SU-DHL-6 (cell line): Measurements from ENCODE around the gene GNAO1.

Experiments used
- H2AFZ ChIP-seq: fragments of 200-600 bp; sonication (generic); 2 replicates; pipeline ENCODE4 v1.6.1; 2014; ENCODE audit warnings: low read depth, mild to moderate bottlenecking, moderate library complexity, mixed read lengths, antibody characterized with exemption, low read length; ENCODE audit not compliant: severe bottlenecking
- H3F3A ChIP-seq: fragments of 200-600 bp; shearing (Covaris generic); 2 replicates; pipeline ENCODE4 v1.6.0; 2016; ENCODE audit warnings: antibody characterized with exemption, mild to moderate bottlenecking; ENCODE audit not compliant: insufficient read depth
- H3K27ac ChIP-seq: fragments of 200-600 bp; sonication (generic); 2 replicates; pipeline ENCODE4 v1.5.1; 2016; ENCODE audit warnings: low read depth, mild to moderate bottlenecking, low read length, moderate library complexity, mixed read lengths
- H3K27me3 ChIP-seq: fragments of 200-600 bp; sonication (generic), shearing (Covaris generic); 2 replicates; pipeline ENCODE4 v1.6.0; 2014; ENCODE audit warnings: mild to moderate bottlenecking, low read length
- H3K36me3 ChIP-seq: fragments of 200-600 bp; sonication (generic); 2 replicates; pipeline ENCODE4 v1.6.1; 2014; ENCODE audit warnings: mild to moderate bottlenecking, low read length, mixed read lengths
- H3K4me2 ChIP-seq: fragments of 300-600, 200-600 bp; shearing (Covaris generic), sonication (generic); 2 replicates; pipeline ENCODE4 v1.6.0; 2014; ENCODE audit warnings: low read length, low read depth, mild to moderate bottlenecking; ENCODE audit not compliant: poor library complexity, severe bottlenecking
- H3K4me3 ChIP-seq: fragments of 200-600 bp; sonication (generic); 2 replicates; pipeline ENCODE4 v1.5.1; 2014; ENCODE audit warnings: antibody characterized with exemption, low read length, mild to moderate bottlenecking, mixed read lengths; ENCODE audit not compliant: insufficient read depth, poor library complexity, severe bottlenecking
- H3K79me2 ChIP-seq: fragments of 200-600 bp; sonication (generic); 2 replicates; pipeline ENCODE4 v1.6.1; 2014; ENCODE audit warnings: mild to moderate bottlenecking, low read length, moderate library complexity; ENCODE audit not compliant: insufficient read depth
- H3K9ac ChIP-seq: fragments of 200-600 bp; sonication (generic); 2 replicates; pipeline ENCODE4 v1.7.0; 2014; ENCODE audit warnings: mild to moderate bottlenecking, low read length
- H3K9me2 ChIP-seq: fragments of 200-600 bp; sonication (generic); replicated peaks from 2 replicates; pipeline ENCODE4 v1.6.1; 2014; ENCODE audit warnings: low read length; ENCODE audit not compliant: insufficient read depth
- H3K9me3 ChIP-seq: fragments of 200-600 bp; sonication (generic); 2 replicates; pipeline ENCODE4 v1.6.1; 2014; ENCODE audit warnings: low read length, mixed read lengths; ENCODE audit not compliant: insufficient read depth
- H4K20me1 ChIP-seq: fragments of 200-600 bp; sonication (generic); 2 replicates; pipeline ENCODE4 v1.6.1; 2014; ENCODE audit warnings: low read depth, mild to moderate bottlenecking, antibody characterized with exemption, low read length, moderate library complexity, mixed read lengths
- EZH2phosphoT487 ChIP-seq: fragments of 200-600 bp; sonication (generic), shearing (Covaris generic); conservative IDR thresholded peaks from 2 replicates; pipeline ENCODE4 v1.6.1; 2018; ENCODE audit warnings: mild to moderate bottlenecking, antibody characterized with exemption, low read length, moderate library complexity, mixed read lengths
- TF ChIP-seq, protein P1 (sequence below): fragments of 200-600 bp; sonication (generic); IDR thresholded peaks from one replicate; pipeline ENCODE4 v1.5.1; 2017; ENCODE audit warnings: antibody characterized with exemption, mild to moderate bottlenecking, low read length, moderate library complexity; ENCODE audit not compliant: insufficient read depth, poor library complexity, severe bottlenecking

Gene GNAO1

DNA sequence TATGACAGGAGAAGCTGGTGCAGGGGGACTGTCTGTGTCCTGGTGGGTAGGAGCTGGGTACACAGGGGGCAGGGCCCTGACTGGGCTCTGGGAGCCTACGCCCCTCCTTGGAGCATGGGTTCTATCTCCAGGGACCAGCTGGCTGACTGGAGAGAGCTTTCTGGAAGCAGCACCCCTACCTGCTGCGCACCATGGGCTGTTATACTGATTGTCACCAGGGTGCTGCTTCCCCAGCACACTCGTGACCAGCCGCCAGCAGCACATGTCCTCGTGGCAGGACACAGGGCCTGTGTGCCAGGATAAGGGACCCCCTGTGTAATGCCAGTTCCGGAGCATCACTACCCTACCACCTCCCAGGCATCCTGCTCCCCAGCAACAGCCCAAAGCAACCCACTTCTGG, 128.1 kb downstream of the GNAO1 start:
- H3K9me3 ChIP-seq, result no peaks in the 10 kb centered on the region
- no peak overlapping the region for H2AFZ ChIP-seq
- TF ChIP-seq, protein P1, sequence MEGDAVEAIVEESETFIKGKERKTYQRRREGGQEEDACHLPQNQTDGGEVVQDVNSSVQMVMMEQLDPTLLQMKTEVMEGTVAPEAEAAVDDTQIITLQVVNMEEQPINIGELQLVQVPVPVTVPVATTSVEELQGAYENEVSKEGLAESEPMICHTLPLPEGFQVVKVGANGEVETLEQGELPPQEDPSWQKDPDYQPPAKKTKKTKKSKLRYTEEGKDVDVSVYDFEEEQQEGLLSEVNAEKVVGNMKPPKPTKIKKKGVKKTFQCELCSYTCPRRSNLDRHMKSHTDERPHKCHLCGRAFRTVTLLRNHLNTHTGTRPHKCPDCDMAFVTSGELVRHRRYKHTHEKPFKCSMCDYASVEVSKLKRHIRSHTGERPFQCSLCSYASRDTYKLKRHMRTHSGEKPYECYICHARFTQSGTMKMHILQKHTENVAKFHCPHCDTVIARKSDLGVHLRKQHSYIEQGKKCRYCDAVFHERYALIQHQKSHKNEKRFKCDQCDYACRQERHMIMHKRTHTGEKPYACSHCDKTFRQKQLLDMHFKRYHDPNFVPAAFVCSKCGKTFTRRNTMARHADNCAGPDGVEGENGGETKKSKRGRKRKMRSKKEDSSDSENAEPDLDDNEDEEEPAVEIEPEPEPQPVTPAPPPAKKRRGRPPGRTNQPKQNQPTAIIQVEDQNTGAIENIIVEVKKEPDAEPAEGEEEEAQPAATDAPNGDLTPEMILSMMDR, result no peak
- no peak for TF ChIP-seq EZH2phosphoT487
- no peaks in the 10 kb centered on the region for H3F3A ChIP-seq
- H3K79me2 ChIP-seq, result no peaks in the 10 kb centered on the region
- H3K9ac ChIP-seq, result no peak overlapping the region
- no peak overlapping the region for H3K4me3 ChIP-seq
- H3K4me2 ChIP-seq, result no peak overlapping the region
- H3K27ac ChIP-seq, result no peak overlapping the region
- no peaks in the 10 kb centered on the region for H3K36me3 ChIP-seq
- no peaks in the 10 kb centered on the region for H3K9me2 ChIP-seq
- H3K27me3 ChIP-seq, result no peaks in the 10 kb centered on the region
- H4K20me1 ChIP-seq, result no peaks in the 10 kb centered on the region

DNA sequence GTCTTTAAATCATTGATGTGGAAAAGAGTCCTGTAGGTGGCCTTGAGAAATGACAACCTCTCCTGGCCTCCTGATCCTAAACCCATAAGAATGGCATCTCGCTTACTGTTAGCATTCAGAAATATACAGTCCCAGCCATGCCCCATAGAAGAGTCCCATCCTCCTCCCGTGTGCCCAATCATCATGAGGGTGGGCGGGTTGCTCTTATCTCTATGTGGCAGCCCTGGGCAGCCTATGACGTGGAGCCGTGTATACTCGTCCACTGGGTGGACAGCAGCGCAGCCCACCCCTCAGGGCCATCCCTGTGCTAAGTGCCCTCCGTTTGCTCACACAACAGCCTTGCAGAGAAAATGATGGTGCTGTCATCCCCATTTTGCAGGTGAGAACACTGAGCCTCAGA, 128.8 kb downstream of the GNAO1 start:
- H3K9me2 ChIP-seq, result no peaks in the 10 kb centered on the region
- H3F3A ChIP-seq, result no peaks in the 10 kb centered on the region
- no peaks in the 10 kb centered on the region for H3K36me3 ChIP-seq
- H3K27ac ChIP-seq, result no peak overlapping the region
- no peaks in the 10 kb centered on the region for H3K9me3 ChIP-seq
- H3K79me2 ChIP-seq, result no peaks in the 10 kb centered on the region
- no peak overlapping the region for H3K9ac ChIP-seq
- H4K20me1 ChIP-seq, result no peaks in the 10 kb centered on the region
- no peak overlapping the region for H2AFZ ChIP-seq
- no peak overlapping the region for H3K4me3 ChIP-seq
- no peaks in the 10 kb centered on the region for H3K27me3 ChIP-seq
- H3K4me2 ChIP-seq, result no peak overlapping the region
- TF ChIP-seq, protein P1, result no peak

DNA sequence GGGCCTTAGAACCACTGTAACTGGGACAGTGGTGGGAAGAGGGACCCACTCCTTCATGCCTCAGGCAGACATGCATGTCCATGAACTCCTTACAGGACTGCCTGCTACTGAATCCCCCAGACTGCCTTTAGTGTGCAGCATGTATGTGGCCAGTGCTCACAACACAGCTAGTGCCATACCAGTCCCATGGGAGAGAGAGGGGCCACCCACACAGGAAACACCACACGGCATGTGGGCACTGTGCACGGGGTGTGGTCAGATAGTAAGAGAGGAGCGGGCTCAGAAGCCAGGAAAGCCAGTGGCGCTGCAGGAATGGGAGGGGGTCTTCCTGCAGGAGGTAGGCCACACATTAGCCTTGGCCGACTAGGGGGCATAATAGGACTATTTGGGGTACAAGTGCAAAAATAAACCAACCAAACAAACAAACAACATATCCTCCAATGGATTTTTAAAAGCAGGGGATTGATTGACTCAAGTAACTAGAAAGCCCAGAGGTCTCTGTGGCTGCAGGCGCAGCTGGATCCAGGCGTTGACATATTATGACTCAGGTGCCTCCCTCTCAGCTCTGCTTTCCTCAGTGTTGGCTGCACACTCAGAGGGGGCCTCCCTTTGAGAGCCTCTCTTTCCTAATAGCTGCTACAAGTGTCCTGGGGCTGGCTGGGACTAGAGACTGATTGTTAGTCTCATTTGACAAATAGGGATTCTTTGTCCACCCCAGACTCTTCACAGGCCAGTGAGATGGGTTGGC, 129.7 kb downstream of the GNAO1 start:
- Histone ChIP-seq H2AFZ (no peak overlapping the region), H3K36me3 (no peaks in the 10 kb centered on the region), H3K9me3 (no peaks in the 10 kb centered on the region), H3K27me3 (no peaks in the 10 kb centered on the region), H3K4me2 (no peak overlapping the region), H3K79me2 (no peaks in the 10 kb centered on the region), H3K4me3 (no peak overlapping the region), H3F3A (no peaks in the 10 kb centered on the region), H3K9me2 (no peaks in the 10 kb centered on the region), H3K27ac (no peak overlapping the region), H3K9ac (no peak overlapping the region), H4K20me1 (no peaks in the 10 kb centered on the region)
- TF ChIP-seq, protein P1, result no peak
- TF ChIP-seq EZH2phosphoT487, result no peak

DNA sequence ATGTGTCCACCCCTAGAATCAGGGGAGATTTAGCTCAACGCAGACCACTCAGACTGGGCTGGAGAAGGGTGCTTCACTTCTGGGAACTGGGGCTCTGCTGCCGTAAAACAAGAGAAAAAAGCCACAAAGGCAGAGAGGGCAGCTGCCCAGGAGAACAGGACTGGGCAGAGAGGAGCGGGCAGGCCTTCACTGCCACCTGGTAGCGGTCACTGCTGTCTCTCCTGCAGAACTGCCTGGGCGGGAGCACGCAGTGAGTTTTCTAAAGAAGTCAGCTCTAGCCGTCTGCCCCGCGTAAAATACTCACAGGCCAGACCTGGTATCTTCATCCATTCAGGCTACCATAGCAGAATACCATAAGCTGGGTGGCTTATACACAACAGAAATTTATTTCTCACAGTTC, 130.3 kb downstream of the GNAO1 start:
- no peak overlapping the region for H2AFZ ChIP-seq
- no peaks in the 10 kb centered on the region for H3F3A ChIP-seq
- H4K20me1 ChIP-seq, result no peaks in the 10 kb centered on the region
- no peak overlapping the region for H3K27ac ChIP-seq
- no peak overlapping the region for H3K4me3 ChIP-seq
- no peaks in the 10 kb centered on the region for H3K27me3 ChIP-seq
- H3K4me2 ChIP-seq, result no peak overlapping the region
- no peaks in the 10 kb centered on the region for H3K36me3 ChIP-seq
- H3K9ac ChIP-seq, result no peak overlapping the region
- no peaks in the 10 kb centered on the region for H3K9me2 ChIP-seq
- TF ChIP-seq, protein P1, result no peak
- TF ChIP-seq EZH2phosphoT487, result no peak
- no peaks in the 10 kb centered on the region for H3K9me3 ChIP-seq
- no peaks in the 10 kb centered on the region for H3K79me2 ChIP-seq
